B cell (primary cell): Measurements from ENCODE around the gene RCN2. TPM values are rescaled to one million over a fixed set of nuclear protein-coding genes. Genes with fewer than 3 reads are reported as not detected.

ENCODE experiments used
- ATAC-seq: fragments of 200-7000 bp; cut with Tn5 transposase; one replicate; pipeline ENCODE4 v1.10.0; 2021; ENCODE audit warnings: low read depth, mild to moderate bottlenecking, moderate number of reproducible peaks, moderate library complexity
- CTCF ChIA-PET: fragments of 350-600 bp; sonication (Branson Sonifier 250); formaldehyde crosslinking; loops from one replicate; lab custom pipeline; 2021; ENCODE audit warnings: antibody characterized with exemption, inconsistent platforms; lab: Charles Lee
- POLR2A ChIA-PET: fragments of 350-600 bp; sonication (Branson Sonifier 250); formaldehyde crosslinking; loops from one replicate; lab custom pipeline; 2021; ENCODE audit warnings: antibody characterized with exemption; lab: Charles Lee
- DNase-seq: peaks from one replicate; pipeline ENCODE4 v3.0.0; 2013
- H2AFZ ChIP-seq: 2 replicates; pipeline ENCODE4 v1.6.1; 2012; ENCODE audit warnings: mild to moderate bottlenecking, low read depth, low read length; ENCODE audit not compliant: insufficient read depth, poor library complexity, severe bottlenecking
- H3K27ac ChIP-seq, 2 donors: 1 replicate in 1 of 2; 2 replicates in 1 of 2; pipeline ENCODE4 v1.5.1; 2012 to 2013; ENCODE audit warnings: low read length in 2 of 2, mild to moderate bottlenecking in 2 of 2, moderate library complexity in 1 of 2
- H3K27me3 ChIP-seq, 4 experiments: fragments of 200-600 bp in 1 of 4; sonication (generic) in 1 of 4; replicated peaks in 1 of 4; 1 replicate in 2 of 4; 2 replicates in 2 of 4; pipeline versions ENCODE4 v1.6.1 to v1.7.0; 2013 to 2016; ENCODE audit warnings: low read length in 3 of 4, mild to moderate bottlenecking in 2 of 4, mixed read lengths in 1 of 4, moderate library complexity in 1 of 4; ENCODE audit not compliant: insufficient read depth in 4 of 4, control insufficient read depth in 3 of 4; ENCODE audit errors: control extremely low read depth in 1 of 4
- H3K36me3 ChIP-seq, 2 experiments: replicated peaks in 1 of 2; 1 replicate in 1 of 2; 2 replicates in 1 of 2; pipeline versions ENCODE4 v1.6.1 to v1.7.1; 2013; ENCODE audit warnings: low read length in 1 of 2; ENCODE audit not compliant: insufficient read depth in 2 of 2, control insufficient read depth in 1 of 2; ENCODE audit errors: control extremely low read depth in 1 of 2, extremely low read depth in 1 of 2
- H3K4me1 ChIP-seq, 2 donors: fragments of 200-600 bp in 1 of 2; sonication (generic) in 1 of 2; 1 replicate in 1 of 2; 2 replicates in 1 of 2; pipeline versions ENCODE4 v1.5.1 to v1.6.1; 2013 to 2017; ENCODE audit warnings: low read length in 2 of 2; ENCODE audit not compliant: control insufficient read depth in 2 of 2, insufficient read depth in 2 of 2
- H3K4me2 ChIP-seq: replicated peaks from 2 replicates; pipeline ENCODE3; 2012; ENCODE audit warnings: mild to moderate bottlenecking, low read depth, low read length; ENCODE audit not compliant: poor library complexity, severe bottlenecking
- H3K4me3 ChIP-seq, 5 experiments: fragments of 200-600 bp in 1 of 5; sonication (generic) in 1 of 5; 1 replicate in 3 of 5; 2 replicates in 2 of 5; pipeline versions ENCODE4 v1.5.1 to v1.7.0; 2011 to 2016; ENCODE audit warnings: low read length in 4 of 5, mild to moderate bottlenecking in 4 of 5, low read depth in 2 of 5, control low read depth in 1 of 5, moderate library complexity in 1 of 5; ENCODE audit not compliant: insufficient read depth in 1 of 5; ENCODE audit errors: control extremely low read depth in 1 of 5, extremely low read depth in 1 of 5
- H3K79me2 ChIP-seq: fragments of 200-600 bp; sonication (generic); one replicate; pipeline ENCODE4 v1.6.0; 2016; ENCODE audit warnings: low read length; ENCODE audit not compliant: control insufficient read depth, insufficient read depth
- H3K9ac ChIP-seq: fragments of 200-600 bp; sonication (generic); 2 replicates; pipeline ENCODE4 v1.6.1; 2017; ENCODE audit warnings: mild to moderate bottlenecking, low read length, moderate library complexity
- H3K9me3 ChIP-seq, 3 donors: one replicate each; pipeline versions ENCODE4 v1.6.1 to v1.7.1; 2013; ENCODE audit warnings: low read length in 2 of 3; ENCODE audit not compliant: control insufficient read depth in 2 of 3, insufficient read depth in 1 of 3; ENCODE audit errors: control extremely low read depth in 1 of 3
- H4K20me1 ChIP-seq: 2 replicates; pipeline ENCODE4 v1.6.0; 2012; ENCODE audit warnings: mild to moderate bottlenecking, low read length; ENCODE audit not compliant: insufficient read depth, control insufficient read depth, poor library complexity, severe bottlenecking
- H3K27ac Mint-ChIP-seq: one replicate; pipeline ENCODE4 v1.8.0; 2021; ENCODE audit warnings: mixed read lengths
- H3K27me3 Mint-ChIP-seq: one replicate; pipeline ENCODE4 v1.8.0; 2021; ENCODE audit warnings: mixed read lengths
- H3K4me1 Mint-ChIP-seq: one replicate; pipeline ENCODE4 v1.8.0; 2021; ENCODE audit warnings: mixed read lengths
- H3K4me3 Mint-ChIP-seq: one replicate; pipeline ENCODE4 v1.8.0; 2021; ENCODE audit warnings: mixed read lengths
- H3K9me3 Mint-ChIP-seq: one replicate; pipeline ENCODE4 v1.8.0; 2022; ENCODE audit warnings: mixed read lengths; ENCODE audit not compliant: insufficient read depth
- EZH2 ChIP-seq: IDR thresholded peaks from 2 replicates; pipeline ENCODE4 v1.6.1; 2012; ENCODE audit warnings: borderline replicate concordance, low read depth, mild to moderate bottlenecking, moderate library complexity, low read length; ENCODE audit not compliant: insufficient read depth, poor library complexity, severe bottlenecking
- WGBS: methylation state at CpG from one replicate; pipeline ENCODE4 v1.1.5; 2013; ENCODE audit warnings: missing lambda C conversion rate; ENCODE audit not compliant: insufficient coverage; 5-methylcytosine and 5-hydroxymethylcytosine counted together
- intact Hi-C: fragments of 100-400 bp; cut with micrococcal nuclease; formaldehyde crosslinking; loops from one replicate; pipeline ENCODE4 v1.10.0; 2022
- polyA plus RNA-seq: library from polyadenylated mRNA; depleted of rRNA; stranded (reverse); fragments of >200 nt; gene quantifications from 2 replicates; pipeline ENCODE4 v1.2.3, GENCODE V29; 2012
- total RNA-seq, 2 donors: library from RNA; stranded (reverse); fragments of 120-200 nt in 1 of 2; gene quantifications; 1 replicate in 1 of 2; 2 replicates in 1 of 2; pipeline versions ENCODE4 v1.2.3 to v1.2.4, GENCODE V29; 2013 to 2022
- TF ChIP-seq, protein P1 (sequence below): fragments of 200-600 bp; IDR thresholded peaks from one replicate; pipeline ENCODE4 v1.8.0; 2022; ENCODE audit warnings: antibody characterized with exemption, mild to moderate bottlenecking

The RCN2 gene
- total and polyA plus RNA-seq, 2 donors (not counting 1 experiment from before 2014, with no cell fraction given) = 16.7 to 27.8 TPM

- Histone ChIP-seq H3K9me3 (peaks cover 0 to 4% (median 0%) of the 10 kb centered on the region in 3 donors), H3K9ac (no peak overlapping the region), H3K36me3 (peaks cover 7 to 36% of the 10 kb centered on the region in 2 experiments), H3K4me2 (peak overlapping the region; percentile 63), H2AFZ (no peak overlapping the region), H3K79me2 (peaks cover 91% of the 10 kb centered on the region), H3K27me3 (no peaks in the 10 kb centered on the region), H3K4me3 (no peak overlapping the region), H3K27ac (no peak overlapping the region), H4K20me1 (peaks cover 76% of the 10 kb centered on the region), H3K4me1 (peaks cover 52 to 68% of the 10 kb centered on the region in 2 donors)
- ChIA-PET CTCF (no interaction called here), POLR2A (no interaction called here)
- no peak overlapping the region for H3K27ac Mint-ChIP-seq
- no peak overlapping the region for H3K4me3 Mint-ChIP-seq
- H3K27me3 Mint-ChIP-seq = no peaks in the 10 kb centered on the region
- TF ChIP-seq, protein P1, sequence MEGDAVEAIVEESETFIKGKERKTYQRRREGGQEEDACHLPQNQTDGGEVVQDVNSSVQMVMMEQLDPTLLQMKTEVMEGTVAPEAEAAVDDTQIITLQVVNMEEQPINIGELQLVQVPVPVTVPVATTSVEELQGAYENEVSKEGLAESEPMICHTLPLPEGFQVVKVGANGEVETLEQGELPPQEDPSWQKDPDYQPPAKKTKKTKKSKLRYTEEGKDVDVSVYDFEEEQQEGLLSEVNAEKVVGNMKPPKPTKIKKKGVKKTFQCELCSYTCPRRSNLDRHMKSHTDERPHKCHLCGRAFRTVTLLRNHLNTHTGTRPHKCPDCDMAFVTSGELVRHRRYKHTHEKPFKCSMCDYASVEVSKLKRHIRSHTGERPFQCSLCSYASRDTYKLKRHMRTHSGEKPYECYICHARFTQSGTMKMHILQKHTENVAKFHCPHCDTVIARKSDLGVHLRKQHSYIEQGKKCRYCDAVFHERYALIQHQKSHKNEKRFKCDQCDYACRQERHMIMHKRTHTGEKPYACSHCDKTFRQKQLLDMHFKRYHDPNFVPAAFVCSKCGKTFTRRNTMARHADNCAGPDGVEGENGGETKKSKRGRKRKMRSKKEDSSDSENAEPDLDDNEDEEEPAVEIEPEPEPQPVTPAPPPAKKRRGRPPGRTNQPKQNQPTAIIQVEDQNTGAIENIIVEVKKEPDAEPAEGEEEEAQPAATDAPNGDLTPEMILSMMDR = no peak
- no peak for TF ChIP-seq EZH2
- H3K9me3 Mint-ChIP-seq = peaks cover 3% of the 10 kb centered on the region
- no peak for DNase-seq
- intact Hi-C loops = no loop called here
- H3K4me1 Mint-ChIP-seq = peaks cover 60% of the 10 kb centered on the region
- 97% methylated on average over 4 of the region's 4 CpGs for WGBS
- ATAC-seq = no peak
Observed at GRCh38 chr15:77001351-77001750, 69.8 kb downstream of the RCN2 start.

- Histone ChIP-seq H3K9me3 (peaks cover 0 to 4% (median 0%) of the 10 kb centered on the region in 3 donors), H3K27ac (peak overlapping the region in 1 of 2 donors; percentile 23), H3K9ac (no peak overlapping the region), H4K20me1 (peaks cover 77% of the 10 kb centered on the region), H3K4me3 (peak overlapping the region in 1 of 5 experiments; percentile 3), H2AFZ (no peak overlapping the region), H3K27me3 (no peaks in the 10 kb centered on the region), H3K4me2 (peak overlapping the region; percentile 63), H3K36me3 (peaks cover 7 to 33% of the 10 kb centered on the region in 2 experiments), H3K79me2 (peaks cover 91% of the 10 kb centered on the region), H3K4me1 (peaks cover 46 to 61% of the 10 kb centered on the region in 2 donors)
- 88% methylated on average over 3 of the region's 4 CpGs for WGBS
- POLR2A ChIA-PET = no interaction called here
- no peaks in the 10 kb centered on the region for H3K27me3 Mint-ChIP-seq
- CTCF ChIA-PET = no interaction called here
- intact Hi-C loops = no loop called here
- DNase-seq = no peak
- H3K9me3 Mint-ChIP-seq = peaks cover 3% of the 10 kb centered on the region
- H3K4me3 Mint-ChIP-seq = peak overlapping the region; percentile 44
- peak overlapping the region; percentile 46 for H3K27ac Mint-ChIP-seq
- no peak for ATAC-seq
- TF ChIP-seq, protein P1 = no peak
- TF ChIP-seq EZH2 = no peak
- H3K4me1 Mint-ChIP-seq = peaks cover 61% of the 10 kb centered on the region
Observed at GRCh38 chr15:77001966-77002365, 70.4 kb downstream of the RCN2 start.
